Osteoblast (primary cell): ENCODE results near the gene ACACB. TPM values are rescaled to one million over a fixed set of nuclear protein-coding genes. Genes with fewer than 3 reads are reported as not detected.

Source experiments
- DNase-seq: peaks from one replicate; pipeline ENCODE4 v3.0.0; 2011; ENCODE audit warnings: low spot score, mixed read lengths; ENCODE audit not compliant: insufficient read length; ENCODE audit errors: missing footprints
- H2AFZ ChIP-seq: 2 replicates; pipeline ENCODE4 v1.6.0; 2011; ENCODE audit warnings: mild to moderate bottlenecking, low read length
- H3K27ac ChIP-seq: 2 replicates; pipeline ENCODE4 v1.5.1; 2011; ENCODE audit warnings: mild to moderate bottlenecking, low read depth, low read length, moderate library complexity
- H3K27me3 ChIP-seq: 2 replicates; pipeline ENCODE4 v1.6.0; 2012; ENCODE audit warnings: mild to moderate bottlenecking, control low read depth, inconsistent platforms, low read length, moderate library complexity; ENCODE audit not compliant: insufficient read depth
- H3K36me3 ChIP-seq: 2 replicates; pipeline ENCODE4 v1.5.1; 2011; ENCODE audit warnings: mild to moderate bottlenecking, low read length, control low read depth, moderate library complexity; ENCODE audit not compliant: insufficient read depth
- H3K4me1 ChIP-seq: 2 replicates; pipeline ENCODE4 v1.5.1; 2011; ENCODE audit warnings: mild to moderate bottlenecking, low read length, control low read depth, moderate library complexity; ENCODE audit not compliant: insufficient read depth
- H3K4me2 ChIP-seq: 2 replicates; pipeline ENCODE4 v1.6.0; 2011; ENCODE audit warnings: mild to moderate bottlenecking, low read length; ENCODE audit not compliant: insufficient read depth
- H3K4me3 ChIP-seq: fragments of 200-600 bp; sonication (generic); 3 replicates; pipeline ENCODE4 v1.5.1; 2012; ENCODE audit warnings: mild to moderate bottlenecking, low read length, inconsistent platforms; ENCODE audit not compliant: insufficient read depth
- H3K79me2 ChIP-seq: 2 replicates; pipeline ENCODE4 v1.6.0; 2012; ENCODE audit warnings: mild to moderate bottlenecking, low read length, control low read depth, inconsistent platforms; ENCODE audit not compliant: insufficient read depth
- H3K9me3 ChIP-seq: 2 replicates; pipeline ENCODE4 v1.5.1; 2011; ENCODE audit warnings: low read depth, low read length, control low read depth
- H4K20me1 ChIP-seq: 2 replicates; pipeline ENCODE4 v1.6.0; 2012; ENCODE audit warnings: mild to moderate bottlenecking, low read length, control low read depth; ENCODE audit not compliant: insufficient read depth
- CTCF ChIP-seq: IDR thresholded peaks from 2 replicates; pipeline ENCODE4 v1.5.1; 2011; ENCODE audit warnings: mild to moderate bottlenecking, low read depth, low read length, moderate library complexity; ENCODE audit errors: extremely low read depth
- total RNA-seq: library from RNA; depleted of rRNA; stranded (reverse); fragments of >200 nt; gene quantifications from 2 replicates; pipeline ENCODE4 v1.2.3, GENCODE V29; 2012

ACACB gene
- total RNA-seq, 1 donor, result 13.8 TPM

- no peaks in the 10 kb centered on the region for H4K20me1 ChIP-seq
- DNase-seq, result no peak
- TF ChIP-seq CTCF, result no peak
- no peak overlapping the region for H3K4me3 ChIP-seq
- H3K4me1 ChIP-seq, result peaks cover 11% of the 10 kb centered on the region
- H3K36me3 ChIP-seq, result no peaks in the 10 kb centered on the region
- no peaks in the 10 kb centered on the region for H3K9me3 ChIP-seq
- no peak overlapping the region for H3K4me2 ChIP-seq
- H2AFZ ChIP-seq, result no peak overlapping the region
- H3K27me3 ChIP-seq, result peaks cover 2% of the 10 kb centered on the region
- H3K27ac ChIP-seq, result no peak overlapping the region
- H3K79me2 ChIP-seq, result no peaks in the 10 kb centered on the region
Observed at GRCh38 chr12:109150124-109150640, 33.8 kb downstream of the ACACB start.

DNA sequence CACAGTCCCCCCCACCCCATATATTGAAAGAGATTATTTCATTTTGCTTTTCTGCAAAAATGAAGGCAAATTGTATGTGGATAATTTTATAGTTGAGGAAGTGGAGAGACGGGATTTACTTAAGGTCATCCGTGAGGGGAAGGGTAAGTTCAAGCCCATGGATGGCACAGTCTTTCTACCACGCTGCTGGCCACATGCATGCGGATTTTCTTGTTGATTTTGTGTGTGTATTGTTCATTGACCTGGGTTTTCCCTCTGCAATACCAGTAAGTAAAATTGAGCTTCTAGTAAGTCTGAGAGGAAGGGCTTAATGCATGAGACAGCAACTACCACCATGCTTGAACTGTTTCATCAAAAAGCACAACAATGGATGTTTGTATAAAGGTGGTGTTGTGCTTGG, 35.1 kb downstream of the ACACB start:
- Histone ChIP-seq H3K4me3 (no peak overlapping the region), H3K27ac (no peak overlapping the region), H3K9me3 (no peaks in the 10 kb centered on the region), H3K4me2 (no peak overlapping the region), H3K4me1 (peaks cover 11% of the 10 kb centered on the region), H4K20me1 (no peaks in the 10 kb centered on the region), H2AFZ (no peak overlapping the region), H3K79me2 (no peaks in the 10 kb centered on the region), H3K27me3 (peaks cover 2% of the 10 kb centered on the region), H3K36me3 (no peaks in the 10 kb centered on the region)
- TF ChIP-seq CTCF, result no peak
- DNase-seq, result no peak

DNA sequence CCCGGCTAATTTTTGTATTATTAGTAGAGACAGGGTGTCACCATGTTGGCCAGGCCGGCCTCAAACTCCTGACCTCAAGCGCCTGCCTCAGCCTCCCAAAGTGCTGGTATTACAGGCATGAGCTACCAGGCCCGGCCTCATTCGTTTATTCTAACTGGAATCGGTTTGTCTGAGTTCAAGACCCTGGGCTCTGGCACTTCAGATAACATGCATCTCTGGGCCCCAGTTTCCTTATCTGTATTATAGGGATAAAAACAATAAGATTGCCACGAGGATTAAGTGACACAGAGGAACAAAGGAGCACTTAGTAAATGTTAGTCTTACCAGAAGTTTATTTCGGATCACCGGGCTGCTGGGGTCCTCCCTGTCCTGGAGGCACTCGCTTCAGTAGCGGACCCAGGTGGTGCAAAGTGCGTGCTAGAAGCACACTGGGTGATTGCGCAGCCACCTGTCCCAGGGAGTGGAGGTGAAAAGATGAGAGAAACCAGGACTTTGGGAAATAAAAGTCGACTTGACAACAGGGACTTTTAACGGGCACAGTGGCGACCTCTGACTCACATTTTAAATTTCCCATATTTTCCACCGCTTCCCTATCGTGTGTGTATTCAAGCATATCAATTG, 37.5 kb downstream of the ACACB start:
- no peak for DNase-seq
- Histone ChIP-seq H4K20me1 (no peaks in the 10 kb centered on the region), H3K4me1 (peaks cover 11% of the 10 kb centered on the region), H3K4me3 (peak overlapping the region; percentile 76), H3K36me3 (no peaks in the 10 kb centered on the region), H3K4me2 (peak overlapping the region; percentile 94), H3K27me3 (peaks cover 2% of the 10 kb centered on the region), H3K79me2 (no peaks in the 10 kb centered on the region), H3K9me3 (no peaks in the 10 kb centered on the region), H3K27ac (no peak overlapping the region), H2AFZ (peak overlapping the region; percentile 95)
- no peak for TF ChIP-seq CTCF

- Histone ChIP-seq H3K4me1 (peaks cover 11% of the 10 kb centered on the region), H3K9me3 (no peaks in the 10 kb centered on the region), H3K27ac (no peak overlapping the region), H4K20me1 (no peaks in the 10 kb centered on the region), H3K4me2 (peak overlapping the region; percentile 94), H2AFZ (peak overlapping the region; percentile 97), H3K79me2 (no peaks in the 10 kb centered on the region), H3K4me3 (peak overlapping the region; percentile 76), H3K36me3 (no peaks in the 10 kb centered on the region), H3K27me3 (peaks cover 2% of the 10 kb centered on the region)
- peak; percentile 98 for DNase-seq
- TF ChIP-seq CTCF, result no peak
Observed at GRCh38 chr12:109154451-109155438, 38.4 kb downstream of the ACACB start.
